H9 (cell line): Measurements from ENCODE around the gene C17orf75. TPM values are rescaled to one million over a fixed set of nuclear protein-coding genes. Genes with fewer than 3 reads are reported as not detected.

Experiments
- DNase-seq: peaks from one replicate; pipeline ENCODE4 v3.0.0-alpha.2; 2017
- H2AFZ ChIP-seq: one replicate; pipeline ENCODE4 v1.6.1; 2013; ENCODE audit warnings: mild to moderate bottlenecking, low read length, control low read depth, moderate library complexity
- H2AK5ac ChIP-seq: 2 replicates; pipeline ENCODE4 v1.6.1; 2013; ENCODE audit warnings: low read length, control low read depth, mixed read lengths; ENCODE audit not compliant: insufficient read length
- H2BK120ac ChIP-seq: one replicate; pipeline ENCODE4 v1.6.1; 2013; ENCODE audit warnings: low read depth, mild to moderate bottlenecking, low read length, control low read depth, inconsistent platforms; ENCODE audit not compliant: poor library complexity, severe bottlenecking
- H2BK12ac ChIP-seq: 2 replicates; pipeline ENCODE4 v1.6.1; 2013; ENCODE audit warnings: low read length, control low read depth, mixed read lengths, low read depth; ENCODE audit not compliant: insufficient read length
- H2BK15ac ChIP-seq: 2 replicates; pipeline ENCODE4 v1.6.1; 2013; ENCODE audit warnings: low read depth, low read length, control low read depth
- H2BK20ac ChIP-seq: one replicate; pipeline ENCODE4 v1.6.1; 2013; ENCODE audit warnings: low read depth, mild to moderate bottlenecking, low read length, control low read depth, inconsistent platforms; ENCODE audit not compliant: poor library complexity, severe bottlenecking
- H2BK5ac ChIP-seq: 2 replicates; pipeline ENCODE4 v1.6.1; 2013; ENCODE audit warnings: low read length, control low read depth, mixed read lengths; ENCODE audit not compliant: insufficient read length
- H3K14ac ChIP-seq: 2 replicates; pipeline ENCODE4 v1.6.1; 2013; ENCODE audit warnings: low read length, control low read depth; ENCODE audit not compliant: insufficient read depth
- H3K18ac ChIP-seq: 2 replicates; pipeline ENCODE4 v1.6.1; 2013; ENCODE audit warnings: low read depth, mild to moderate bottlenecking, mixed read lengths, low read length, control low read depth; ENCODE audit not compliant: insufficient read length
- H3K23ac ChIP-seq: 2 replicates; pipeline ENCODE4 v1.6.1; 2013; ENCODE audit warnings: low read length, control low read depth, mixed read lengths, low read depth; ENCODE audit not compliant: insufficient read length
- H3K23me2 ChIP-seq: 2 replicates; pipeline ENCODE4 v1.6.1; 2013; ENCODE audit warnings: low read depth, mild to moderate bottlenecking, mixed read lengths, low read length, control low read depth; ENCODE audit not compliant: insufficient read length, poor library complexity, severe bottlenecking
- H3K27ac ChIP-seq: 2 replicates; pipeline ENCODE4 v1.5.1; 2013; ENCODE audit warnings: low read length, control low read depth, mixed read lengths, low read depth; ENCODE audit not compliant: insufficient read length
- H3K27me3 ChIP-seq: 2 replicates; pipeline ENCODE4 v1.6.1; 2013; ENCODE audit warnings: low read length, control low read depth, inconsistent platforms; ENCODE audit not compliant: insufficient read depth
- H3K4ac ChIP-seq: 2 replicates; pipeline ENCODE4 v1.6.1; 2013; ENCODE audit warnings: low read depth, mild to moderate bottlenecking, control low read depth, inconsistent platforms, low read length, moderate library complexity
- H3K4me1 ChIP-seq: 2 replicates; pipeline ENCODE4 v1.6.1; 2013; ENCODE audit warnings: low read length, control low read depth, inconsistent platforms; ENCODE audit not compliant: insufficient read depth
- H3K4me2 ChIP-seq: 2 replicates; pipeline ENCODE4 v1.6.1; 2013; ENCODE audit warnings: low read length, control low read depth, mixed read lengths; ENCODE audit not compliant: insufficient read length, insufficient read depth
- H3K56ac ChIP-seq: 2 replicates; pipeline ENCODE4 v1.6.1; 2013; ENCODE audit warnings: low read depth, mild to moderate bottlenecking, mixed read lengths, low read length, control low read depth; ENCODE audit not compliant: insufficient read length
- H3K79me1 ChIP-seq: 2 replicates; pipeline ENCODE4 v1.6.1; 2013; ENCODE audit warnings: low read depth, mild to moderate bottlenecking, moderate library complexity, low read length, control low read depth, inconsistent platforms; ENCODE audit not compliant: insufficient read depth, poor library complexity, severe bottlenecking
- H3K79me2 ChIP-seq: 2 replicates; pipeline ENCODE4 v1.6.1; 2013; ENCODE audit warnings: low read length, control low read depth, inconsistent platforms; ENCODE audit not compliant: insufficient read depth
- H3K9ac ChIP-seq: 2 replicates; pipeline ENCODE4 v1.6.1; 2013; ENCODE audit warnings: low read length, control low read depth, mixed read lengths; ENCODE audit not compliant: insufficient read length; ENCODE audit errors: extremely low read depth
- H3K9me3 ChIP-seq: one replicate; pipeline ENCODE4 v1.6.1; 2013; ENCODE audit warnings: low read depth, low read length, inconsistent platforms; ENCODE audit not compliant: control insufficient read depth
- H3T11ph ChIP-seq: one replicate; pipeline ENCODE4 v1.6.1; 2013; ENCODE audit warnings: mild to moderate bottlenecking, low read length, control low read depth, inconsistent platforms
- H4K20me1 ChIP-seq: one replicate; pipeline ENCODE4 v1.6.1; 2013; ENCODE audit not compliant: control insufficient read depth, insufficient read length, insufficient read depth
- H4K5ac ChIP-seq: 2 replicates; pipeline ENCODE4 v1.6.1; 2013; ENCODE audit warnings: low read depth, mild to moderate bottlenecking, mixed read lengths, low read length, control low read depth; ENCODE audit not compliant: insufficient read length
- H4K8ac ChIP-seq: replicated peaks from 2 replicates; pipeline ENCODE4 v1.6.1; 2013; ENCODE audit warnings: low read length, control low read depth, mixed read lengths, low read depth; ENCODE audit not compliant: insufficient read length
- H4K91ac ChIP-seq: 2 replicates; pipeline ENCODE4 v1.6.1; 2013; ENCODE audit warnings: low read depth, mild to moderate bottlenecking, moderate library complexity, mixed read lengths, low read length, control low read depth; ENCODE audit not compliant: insufficient read length
- H3K27ac Mint-ChIP-seq, 3 experiments: 2 replicates in 2 of 3; 3 replicates in 1 of 3; pipeline ENCODE4 v1.8.0; 2020 to 2021; ENCODE audit warnings: mixed read lengths in 3 of 3, mild to moderate bottlenecking in 1 of 3, moderate library complexity in 1 of 3
- H3K27me3 Mint-ChIP-seq: 2 replicates; pipeline ENCODE4 v1.8.0; 2021; ENCODE audit warnings: low read depth, mild to moderate bottlenecking, moderate library complexity, mixed read lengths
- H3K36me3 Mint-ChIP-seq, 3 experiments: 2 replicates in 2 of 3; 3 replicates in 1 of 3; pipeline ENCODE4 v1.8.0; 2020 to 2021; ENCODE audit warnings: low read depth in 3 of 3, mixed read lengths in 3 of 3; ENCODE audit not compliant: insufficient read depth in 1 of 3
- H3K4me1 Mint-ChIP-seq, 2 experiments: 2 replicates each; pipeline ENCODE4 v1.8.0; 2020; ENCODE audit warnings: mixed read lengths in 2 of 2
- H3K4me3 Mint-ChIP-seq, 2 experiments: 2 replicates in 1 of 2; 3 replicates in 1 of 2; pipeline ENCODE4 v1.8.0; 2020 to 2021; ENCODE audit warnings: mild to moderate bottlenecking in 2 of 2, mixed read lengths in 2 of 2, moderate library complexity in 1 of 2
- H3K9me3 Mint-ChIP-seq, 2 experiments: 2 replicates in 1 of 2; 3 replicates in 1 of 2; pipeline ENCODE4 v1.8.0; 2020; ENCODE audit warnings: mild to moderate bottlenecking in 2 of 2, mixed read lengths in 2 of 2, moderate library complexity in 1 of 2
- CTCF ChIP-seq: fragments of 200-600 bp; sonication (generic); conservative IDR thresholded peaks from 3 replicates; pipeline ENCODE4 v1.8.0; 2021; ENCODE audit warnings: antibody characterized with exemption, mild to moderate bottlenecking
- WGBS: extraction: QIAGEN DNeasy Blood & Tissue Kit; methylation state at CpG from one replicate; pipeline ENCODE4 v1.1.7; 2013; ENCODE audit warnings: missing lambda C conversion rate, low lambda C conversion rate, mixed read lengths; ENCODE audit not compliant: insufficient read length; ENCODE audit errors: extremely low coverage; 5-methylcytosine and 5-hydroxymethylcytosine counted together
- total RNA-seq: library from RNA; stranded (reverse); gene quantifications from 2 replicates; pipeline ENCODE4 v1.2.1, GENCODE V29; 2021

The C17orf75 gene
- total RNA-seq, 1 experiment from 2014 or later: 40.4 TPM

GRCh38 chr17:32302037-32302436 is 39.9 kb downstream of the C17orf75 start:
- Histone ChIP-seq H3K56ac (no peak overlapping the region), H2BK120ac (no peak overlapping the region), H2BK5ac (no peak overlapping the region), H3K4me1 (peaks cover 18% of the 10 kb centered on the region; the same call in 1 of the 2 replicates), H3K79me1 (no peaks in the 10 kb centered on the region), H2AK5ac (no peak overlapping the region), H4K8ac (no peak overlapping the region), H4K5ac (no peak overlapping the region), H2BK12ac (no peak overlapping the region), H3K18ac (no peak overlapping the region), H3K9me3 (no peaks in the 10 kb centered on the region), H3K23me2 (no peaks in the 10 kb centered on the region), H2AFZ (no peak overlapping the region), H3K4ac (no peak overlapping the region), H2BK15ac (no peak overlapping the region), H3K4me2 (no peak overlapping the region), H3K79me2 (no peaks in the 10 kb centered on the region), H3K14ac (no peak overlapping the region), H3K27ac (no peak overlapping the region), H3K23ac (no peak overlapping the region), H4K91ac (no peak overlapping the region), H3K27me3 (no peaks in the 10 kb centered on the region), H2BK20ac (no peak overlapping the region), H3T11ph (no peak overlapping the region), H4K20me1 (no peaks in the 10 kb centered on the region), H3K9ac (no peak overlapping the region)
- no peaks in the 10 kb centered on the region for H3K9me3 Mint-ChIP-seq
- H3K4me1 Mint-ChIP-seq: peaks cover 45 to 46% of the 10 kb centered on the region in 2 experiments
- no peaks in the 10 kb centered on the region for H3K27me3 Mint-ChIP-seq
- no peak for TF ChIP-seq CTCF
- no CpG with 5 or more reads among the region's 4 CpGs for WGBS
- H3K4me3 Mint-ChIP-seq: no peak overlapping the region
- DNase-seq: no peak
- peak overlapping the region in 2 of 3 experiments; percentile 87 to 97; a peak in 5 of 7 replicates for H3K27ac Mint-ChIP-seq
- H3K36me3 Mint-ChIP-seq: peaks cover 0 to 32% (median 0%) of the 10 kb centered on the region in 3 experiments; a peak in 3 of 7 replicates
